Thyroid gland (tissue), 4 donors: ENCODE data around the gene LBX1.

ENCODE experiments used
- CTCF ChIP-seq, 6 experiments: fragments of 200-600 bp in 3 of 6; fragments of 450-650 bp in 3 of 6; sonication (generic) in 3 of 6; IDR thresholded peaks; one replicate each; pipeline ENCODE4 v1.5.1; 2016 to 2019; ENCODE audit warnings: antibody characterized with exemption in 6 of 6, mild to moderate bottlenecking in 2 of 6, inconsistent platforms in 1 of 6, moderate library complexity in 1 of 6
- POLR2A ChIP-seq, 2 donors: fragments of 450-650 bp; IDR thresholded peaks; one replicate each; pipeline ENCODE4 v1.6.1; 2017; ENCODE audit warnings: antibody characterized with exemption in 2 of 2, mild to moderate bottlenecking in 2 of 2, moderate library complexity in 1 of 2

- TF ChIP-seq CTCF (IDR thresholded peaks at IDR 0.05) (no peak), POLR2A (IDR thresholded peaks at IDR 0.05) (no peak)
Observed at GRCh38 chr10:101228153-101228965, 904 bp downstream of the LBX1 start.
